ENCODE data around the gene CARS1.

GRCh38 chr11:3046190-3046589 is 11.0 kb downstream of the CARS1 start:
- TF ChIP-seq CTCF (conservative IDR thresholded peaks at IDR 0.05; ENCODE audit: low read depth, low read length) (peak; percentile 20), POLR2A (IDR thresholded peaks at IDR 0.05; ENCODE audit: low read depth, low read length) (no peak), SMC3 (IDR thresholded peaks at IDR 0.05; ENCODE audit: low read depth, low read length) (no peak)

All from IMR-90 (cell line).